Measurements from ENCODE around the gene OSGIN1. TPM values are rescaled to one million over a fixed set of nuclear protein-coding genes. Genes with fewer than 3 reads are reported as not detected.

OSGIN1 gene
- total RNA-seq, 4 donors from 2014 or later: 0.77 to 5.4 (median 1.2) TPM; not detected in 1

DNA sequence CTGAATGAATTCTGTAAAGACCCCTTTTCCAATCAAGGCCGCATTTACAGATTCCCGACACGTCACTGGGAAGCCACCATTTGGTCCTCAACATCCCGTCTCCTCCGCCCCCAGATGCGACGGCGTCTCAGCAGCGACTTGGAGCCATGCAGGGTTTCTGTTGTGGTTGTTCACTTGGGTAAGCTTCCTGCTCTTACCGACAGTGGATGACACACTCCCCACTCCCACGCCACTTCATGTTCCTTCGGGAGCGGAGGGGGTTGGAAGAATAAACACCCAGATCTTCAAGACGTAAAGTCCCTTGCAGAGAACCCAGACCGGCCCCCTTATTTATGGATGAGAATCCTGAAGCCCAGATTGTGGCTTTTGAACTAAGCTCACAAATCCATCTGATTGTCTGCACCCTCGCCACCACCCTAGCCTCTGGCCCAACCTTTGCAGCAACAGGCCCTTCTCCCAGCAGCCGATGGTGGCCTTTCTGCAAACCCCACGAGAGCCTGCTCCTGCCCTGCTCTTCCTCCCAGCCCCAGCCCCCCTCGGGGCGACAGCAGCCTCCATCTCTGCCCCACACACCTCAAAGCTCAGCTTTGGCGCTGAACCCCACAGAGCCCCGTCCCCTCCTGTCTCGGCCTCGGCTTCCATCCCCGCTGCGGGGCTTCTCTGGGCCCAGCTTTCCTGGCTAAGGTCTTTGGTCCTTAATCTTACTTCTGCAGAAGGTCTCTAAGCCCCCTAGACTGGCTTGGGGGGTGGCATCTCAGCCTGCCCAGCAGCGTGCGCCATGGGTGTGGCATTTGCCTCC lies 19.0 kb upstream of the OSGIN1 start:
- no peak for TF ChIP-seq POLR2A (IDR thresholded peaks at IDR 0.05)
- TF ChIP-seq, protein P1, sequence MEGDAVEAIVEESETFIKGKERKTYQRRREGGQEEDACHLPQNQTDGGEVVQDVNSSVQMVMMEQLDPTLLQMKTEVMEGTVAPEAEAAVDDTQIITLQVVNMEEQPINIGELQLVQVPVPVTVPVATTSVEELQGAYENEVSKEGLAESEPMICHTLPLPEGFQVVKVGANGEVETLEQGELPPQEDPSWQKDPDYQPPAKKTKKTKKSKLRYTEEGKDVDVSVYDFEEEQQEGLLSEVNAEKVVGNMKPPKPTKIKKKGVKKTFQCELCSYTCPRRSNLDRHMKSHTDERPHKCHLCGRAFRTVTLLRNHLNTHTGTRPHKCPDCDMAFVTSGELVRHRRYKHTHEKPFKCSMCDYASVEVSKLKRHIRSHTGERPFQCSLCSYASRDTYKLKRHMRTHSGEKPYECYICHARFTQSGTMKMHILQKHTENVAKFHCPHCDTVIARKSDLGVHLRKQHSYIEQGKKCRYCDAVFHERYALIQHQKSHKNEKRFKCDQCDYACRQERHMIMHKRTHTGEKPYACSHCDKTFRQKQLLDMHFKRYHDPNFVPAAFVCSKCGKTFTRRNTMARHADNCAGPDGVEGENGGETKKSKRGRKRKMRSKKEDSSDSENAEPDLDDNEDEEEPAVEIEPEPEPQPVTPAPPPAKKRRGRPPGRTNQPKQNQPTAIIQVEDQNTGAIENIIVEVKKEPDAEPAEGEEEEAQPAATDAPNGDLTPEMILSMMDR (IDR thresholded peaks at IDR 0.05): no peak
- no peak for DNase-seq

DNA sequence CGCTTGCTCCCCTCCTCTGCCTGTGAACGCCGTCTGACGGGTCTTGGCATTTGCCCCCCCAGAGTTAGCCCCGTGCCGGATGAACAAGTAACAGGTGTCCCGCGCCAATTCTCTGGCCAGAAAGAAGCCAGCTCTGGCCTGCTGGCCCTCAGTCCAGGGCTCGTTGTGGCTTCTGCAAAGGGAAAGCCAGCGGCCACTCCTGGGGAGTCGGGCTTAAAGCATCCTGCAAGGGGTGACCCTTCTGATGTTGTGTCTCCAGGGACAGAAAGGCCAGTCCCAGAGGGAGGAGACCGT lies 18.4 kb upstream of the OSGIN1 start:
- no peak for TF ChIP-seq POLR2A (IDR thresholded peaks at IDR 0.05)
- TF ChIP-seq, protein P1 (IDR thresholded peaks at IDR 0.05): no peak
- intact Hi-C loops (cut with DNase I; ENCODE audit: low total_unique reads): no loop called here
- no peaks in the 10 kb centered on the region for H3K36me3 ChIP-seq

More for the DNA sequence above, 19.0 kb upstream of the OSGIN1 start:
- Histone ChIP-seq H3K27ac (no peak overlapping the region), H3K4me3 (no peak overlapping the region), H3K27me3 (no peaks in the 10 kb centered on the region), H3K9me3 (no peaks in the 10 kb centered on the region), H3K4me1 (no peaks in the 10 kb centered on the region), H3K36me3 (no peaks in the 10 kb centered on the region)
- intact Hi-C loops (cut with DNase I; ENCODE audit: low total_unique reads): no loop called here

DNA sequence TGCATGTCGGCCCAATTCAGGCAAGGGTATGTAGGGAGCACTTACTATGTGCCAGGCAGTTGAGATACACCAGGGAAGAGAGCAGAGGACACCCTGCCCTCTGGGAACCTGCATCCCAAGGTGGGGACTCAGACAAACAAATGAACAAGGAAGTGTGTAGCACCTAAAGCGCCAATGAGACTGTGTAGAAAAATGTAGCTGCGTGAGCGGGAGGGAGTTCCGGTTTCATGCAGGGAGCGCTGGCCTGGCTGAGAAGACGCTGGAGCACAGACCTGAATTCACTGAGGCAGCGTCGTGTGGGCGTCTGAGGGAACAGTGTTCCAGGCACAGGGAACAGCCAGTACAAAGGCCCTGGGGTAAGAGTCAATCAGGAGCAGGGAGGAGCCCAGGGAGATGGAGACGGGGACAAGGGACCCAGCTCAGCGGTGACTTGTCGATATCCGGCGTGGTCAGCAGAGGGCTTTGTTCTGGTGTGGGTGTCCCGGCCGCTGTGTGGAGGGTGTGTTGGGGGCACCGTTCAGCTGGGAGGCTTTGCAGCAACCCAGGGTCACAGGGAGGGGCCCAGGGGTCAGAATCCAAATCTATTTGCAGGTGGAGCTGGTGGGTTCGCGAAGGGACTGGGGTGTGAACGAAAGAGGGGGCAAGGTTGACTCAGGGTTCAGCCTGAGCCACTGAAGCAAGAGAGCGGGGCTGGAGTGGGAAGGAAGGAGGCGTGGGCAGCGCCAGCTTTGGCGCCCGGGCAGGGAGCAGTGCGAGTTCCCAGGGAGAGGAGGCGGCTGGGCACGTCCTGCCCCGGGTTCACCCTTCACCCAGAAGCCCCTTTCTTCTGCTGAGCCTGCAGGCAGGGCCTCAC lies 17.8 kb upstream of the OSGIN1 start:
- no peak overlapping the region for H3K4me3 ChIP-seq
- no peak overlapping the region for H3K27ac ChIP-seq
- intact Hi-C loops (cut with DNase I; ENCODE audit: low total_unique reads): no loop called here
- no peaks in the 10 kb centered on the region for H3K9me3 ChIP-seq
- TF ChIP-seq, protein P1 (IDR thresholded peaks at IDR 0.05): no peak
- TF ChIP-seq POLR2A (IDR thresholded peaks at IDR 0.05): no peak
- no peaks in the 10 kb centered on the region for H3K36me3 ChIP-seq
- no peaks in the 10 kb centered on the region for H3K4me1 ChIP-seq
- no peaks in the 10 kb centered on the region for H3K27me3 ChIP-seq
- DNase-seq: no peak

More for the DNA sequence above, 18.4 kb upstream of the OSGIN1 start:
- H3K27me3 ChIP-seq: no peaks in the 10 kb centered on the region
- no peak overlapping the region for H3K27ac ChIP-seq
- DNase-seq: no peak
- no peaks in the 10 kb centered on the region for H3K9me3 ChIP-seq
- H3K4me1 ChIP-seq: no peaks in the 10 kb centered on the region
- H3K4me3 ChIP-seq: no peak overlapping the region

DNA sequence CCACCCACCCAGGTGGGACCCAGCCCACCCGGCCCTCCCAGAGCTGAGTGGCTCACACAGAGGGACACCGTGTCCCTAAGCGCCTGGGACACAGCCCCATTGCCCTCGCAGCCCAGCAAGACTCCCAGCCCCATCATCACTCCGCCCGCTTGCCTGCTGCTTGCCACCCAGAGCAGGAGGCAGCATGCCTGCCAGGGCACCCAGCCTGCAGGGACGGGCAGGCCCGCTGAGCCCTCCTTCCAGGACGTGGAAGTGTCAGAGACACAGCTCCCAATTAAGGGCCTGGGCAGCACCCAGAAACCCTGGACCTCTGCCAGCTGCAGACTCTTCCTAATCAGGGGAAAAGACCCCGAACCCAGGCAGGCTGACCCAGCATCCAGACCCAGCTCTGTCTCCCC lies 17.2 kb upstream of the OSGIN1 start:
- Histone ChIP-seq H3K27ac (no peak overlapping the region), H3K27me3 (no peaks in the 10 kb centered on the region), H3K36me3 (no peaks in the 10 kb centered on the region), H3K9me3 (no peaks in the 10 kb centered on the region), H3K4me1 (no peaks in the 10 kb centered on the region), H3K4me3 (no peak overlapping the region)
- TF ChIP-seq, protein P1 (IDR thresholded peaks at IDR 0.05): no peak
- TF ChIP-seq POLR2A (IDR thresholded peaks at IDR 0.05): no peak
- intact Hi-C loops (cut with DNase I; ENCODE audit: low total_unique reads): no loop called here
- DNase-seq: no peak

DNA sequence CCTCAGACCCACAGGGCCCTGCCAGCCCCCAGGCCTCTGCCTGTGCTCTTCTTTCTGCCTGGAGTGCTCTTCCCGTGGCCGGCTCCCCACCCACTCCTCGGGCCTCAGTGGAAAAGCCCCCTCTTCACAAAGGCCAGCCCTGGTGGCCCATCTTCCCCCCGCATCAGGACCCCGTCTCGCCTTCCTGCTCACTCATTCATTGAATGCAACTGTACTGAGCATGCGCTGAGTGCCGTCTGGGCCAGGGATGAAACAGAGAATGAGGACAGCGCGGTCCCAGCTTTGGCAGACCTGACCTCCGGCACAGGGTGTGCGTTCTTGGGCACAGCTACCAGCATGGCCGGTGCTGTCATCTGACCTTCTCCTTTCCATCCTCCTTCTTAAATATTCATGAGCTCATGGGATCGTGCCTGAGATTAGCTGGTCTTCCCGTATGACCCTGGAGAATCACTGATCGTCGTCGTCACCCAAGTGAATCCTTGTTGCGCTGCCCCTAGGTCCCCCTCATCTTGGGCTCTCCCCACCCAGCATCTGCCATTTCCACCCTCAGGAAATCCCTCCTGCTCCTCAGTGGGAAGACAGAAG lies 16.4 kb upstream of the OSGIN1 start:
- no peaks in the 10 kb centered on the region for H3K27me3 ChIP-seq
- no peaks in the 10 kb centered on the region for H3K4me1 ChIP-seq
- H3K4me3 ChIP-seq: no peak overlapping the region
- intact Hi-C loops (cut with DNase I; ENCODE audit: low total_unique reads): no loop called here
- no peak for TF ChIP-seq POLR2A (IDR thresholded peaks at IDR 0.05)
- TF ChIP-seq, protein P1 (IDR thresholded peaks at IDR 0.05): no peak
- no peaks in the 10 kb centered on the region for H3K9me3 ChIP-seq
- H3K27ac ChIP-seq: no peak overlapping the region
- H3K36me3 ChIP-seq: no peaks in the 10 kb centered on the region
- DNase-seq: no peak
